ENCODE measurements around the gene PARP15. TPM values are rescaled to one million over a fixed set of nuclear protein-coding genes. Genes with fewer than 3 reads are reported as not detected.

PARP15 gene
- total and polyA plus RNA-seq, 2 of the 4 experiments (the other 2 are of a cell fraction) = 0.10 TPM; not detected in 1

GRCh38 chr3:122668930-122669730 lies 91.7 kb downstream of the PARP15 start:
- H2AFZ ChIP-seq (replicated peaks; ENCODE audit: low read length, poor library complexity) = peak overlapping the region; percentile 76
- CTCF ChIA-PET = interaction anchor here (0.6 to 2.1 kb wide), 2 partner anchors 10 to 51 kb away, joined by 3 to 8 read pairs; no protein-coding TSS in a partner anchor
- DNase-seq = peak; percentile 84
- TF ChIP-seq FOS (IDR thresholded peaks at IDR 0.05; ENCODE audit: low read depth, low read length) (peak; percentile 39; the same call in 1 of the 2 replicates), BHLHE40 (IDR thresholded peaks at IDR 0.05; ENCODE audit: low read depth, low read length) (no peak), CTCF (conservative IDR thresholded peaks at IDR 0.05; ENCODE audit: low read depth, low read length) (no peak), RAD21 (IDR thresholded peaks at IDR 0.05; ENCODE audit: low read length) (no peak), NFE2L2 (IDR thresholded peaks at IDR 0.05; ENCODE audit: low read depth, low read length) (no peak), MXI1 (IDR thresholded peaks at IDR 0.05; ENCODE audit: borderline replicate concordance, low read depth, low read length) (peak; percentile 58; the same call in 1 of the 2 replicates), SMC3 (IDR thresholded peaks at IDR 0.05; ENCODE audit: low read depth, low read length) (no peak), CEBPB (IDR thresholded peaks at IDR 0.05; ENCODE audit: low read depth, low read length) (no peak), USF2 (IDR thresholded peaks at IDR 0.05; ENCODE audit: low read depth, low read length) (no peak; the same call in 1 of the 2 replicates), MAZ (IDR thresholded peaks at IDR 0.05; ENCODE audit: borderline replicate concordance, low read depth, low read length) (no peak), RCOR1 (IDR thresholded peaks at IDR 0.05; ENCODE audit: insufficient replicate concordance, low read length) (no peak), CHD1 (IDR thresholded peaks at IDR 0.05; ENCODE audit: low read depth, low read length) (no peak), RFX5 (IDR thresholded peaks at IDR 0.05; ENCODE audit: low read depth, low read length) (no peak), POLR2A (IDR thresholded peaks at IDR 0.05; ENCODE audit: low read depth, low read length) (no peak), MAFK (IDR thresholded peaks at IDR 0.05; ENCODE audit: low read depth, low read length) (no peak)

More at GRCh38 chr3:122668930-122669730, 91.7 kb downstream of the PARP15 start:
- Histone ChIP-seq H3K56ac (ENCODE audit: extremely low read depth, insufficient read depth, low read length) (no peak overlapping the region), H2AK9ac (replicated peaks; ENCODE audit: low read depth, low read length, poor library complexity) (no peak overlapping the region), H3K4me2 (ENCODE audit: low read depth, low read length) (no peak overlapping the region), H3K9ac (ENCODE audit: low read depth, low read length) (no peak overlapping the region), H3K4me3 (ENCODE audit: insufficient read depth, low read depth, low read length) (no peak overlapping the region), H3K18ac (ENCODE audit: low read depth, low read length) (no peak overlapping the region), H4K20me1 (ENCODE audit: insufficient read depth, low read length) (no peaks in the 10 kb centered on the region), H3K4me1 (ENCODE audit: control insufficient read depth, insufficient read depth, low read length) (peaks cover 2% of the 10 kb centered on the region; the same call in 1 of the 2 replicates), H3K9me3 (ENCODE audit: control insufficient read depth, insufficient read depth, low read length) (no peaks in the 10 kb centered on the region), H3K27ac (ENCODE audit: insufficient read depth, low read length) (no peak overlapping the region), H4K8ac (ENCODE audit: low read depth in 2 of 2, low read length in 2 of 2) (peak overlapping the region in 1 of 2 experiments; percentile 17; a peak in 1 of 4 replicates), H3K79me1 (ENCODE audit: low read depth in 1 of 2, low read length in 2 of 2) (no peaks in the 10 kb centered on the region), H2BK120ac (ENCODE audit: low read depth, low read length) (0 out of 2 replicates have a peak overlapping the region, but pooled peaks have one; percentile 23), H2BK15ac (ENCODE audit: low read depth, low read length) (no peak overlapping the region), H2BK5ac (ENCODE audit: low read depth, low read length, poor library complexity, severe bottlenecking) (no peak overlapping the region), H3K23ac (ENCODE audit: low read depth, low read length) (no peak overlapping the region), H3K9me1 (ENCODE audit: insufficient read depth, low read length) (0 out of 2 replicates have a peak, but pooled peaks cover 4% of the 10 kb centered on the region), H4K91ac (ENCODE audit: insufficient read depth, low read depth, low read length) (no peak overlapping the region), H2AK5ac (ENCODE audit: low read depth, low read length) (no peak overlapping the region), H3K4ac (ENCODE audit: low read depth, low read length) (0 out of 2 replicates have a peak overlapping the region, but pooled peaks have one; percentile 18), H3K27me3 (ENCODE audit: control insufficient read depth, insufficient read depth, low read length) (no peaks in the 10 kb centered on the region), H2BK20ac (ENCODE audit: low read depth, low read length) (no peak overlapping the region), H3K14ac (replicated peaks; ENCODE audit: low read depth, low read length) (0 out of 2 replicates have a peak overlapping the region, but pooled peaks have one; percentile 59), H3K36me3 (ENCODE audit: control insufficient read depth, insufficient read depth, low read length) (no peaks in the 10 kb centered on the region), H4K5ac (ENCODE audit: low read depth, low read length) (no peak overlapping the region)
- 95% methylated on average over 2 of the region's 8 CpGs; no CpG with 5 or more reads in 1 of the 2 experiments for WGBS, 2 experiments (ENCODE audit: extremely low coverage in 2 of 2, insufficient read length in 1 of 2)
- intact Hi-C loops (cut with micrococcal nuclease) (no loop called here), dilution Hi-C loops (cut with HindIII; ENCODE audit: low sequenced_read_pairs, unreplicated experiment) (no loop called here), in situ Hi-C loops (cut with MboI; ENCODE audit: low sequenced_read_pairs) (no loop called here)
- POLR2A ChIA-PET (ENCODE audit: unreplicated experiment) = no interaction called here
- BruUV-seq (replicated peaks) = no TSS peak
- peak; percentile 90 for ATAC-seq (ENCODE audit: low read depth)
